Measurements from ENCODE around the gene FBXO42. TPM values are rescaled to one million over a fixed set of nuclear protein-coding genes. Genes with fewer than 3 reads are reported as not detected.
"Not testable (repeated sequence)": the region's sequence is repeated elsewhere in the genome, so short reads cannot be mapped to it uniquely, and the experiment has no call there.

FBXO42 gene
- total RNA-seq, 1 experiment from 2014 or later: 26.5 TPM

DNA sequence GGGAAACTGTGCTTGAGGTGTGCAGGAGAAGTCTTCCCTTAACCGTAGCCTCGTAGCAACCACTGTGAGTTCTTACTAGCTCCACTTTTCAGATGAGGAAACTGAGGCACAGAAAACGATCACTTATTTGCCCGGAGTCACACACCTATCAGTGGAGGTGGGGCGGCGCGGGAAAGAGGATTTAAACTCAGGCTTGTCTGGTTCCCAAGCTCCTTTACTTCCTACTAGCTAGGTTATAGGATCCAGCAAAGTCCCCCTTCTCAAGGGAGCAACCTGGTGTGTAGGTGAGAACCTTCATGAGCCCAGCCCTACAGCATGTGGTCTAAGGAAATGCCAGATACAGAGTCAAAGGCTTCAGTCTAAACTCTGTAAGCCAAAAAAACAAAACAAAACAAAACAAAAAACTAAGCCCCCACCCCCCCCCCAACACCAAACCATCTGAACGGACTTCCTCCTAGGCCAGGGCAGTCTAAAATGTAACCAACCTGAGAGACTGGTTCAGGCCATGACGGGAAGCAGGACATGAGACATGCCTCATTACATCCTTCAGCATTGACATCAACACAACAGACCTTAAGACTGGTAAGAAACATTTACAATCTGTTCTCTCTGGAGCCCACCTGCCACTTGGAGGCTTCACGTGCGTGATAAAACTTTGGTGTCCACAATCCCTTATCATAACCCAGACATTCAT is 709 bp upstream of the FBXO42 start:
- Histone ChIP-seq H3K4me1 (no peaks in the 10 kb centered on the region), H3K9me3 (replicated peaks) (no peaks in the 10 kb centered on the region), H3K36me3 (no peaks in the 10 kb centered on the region), H3K27ac (peak overlapping the region; percentile 80), H3K4me3 (peak overlapping the region; percentile 89), H3K27me3 (no peaks in the 10 kb centered on the region)
- DNase-seq: no peak

DNA sequence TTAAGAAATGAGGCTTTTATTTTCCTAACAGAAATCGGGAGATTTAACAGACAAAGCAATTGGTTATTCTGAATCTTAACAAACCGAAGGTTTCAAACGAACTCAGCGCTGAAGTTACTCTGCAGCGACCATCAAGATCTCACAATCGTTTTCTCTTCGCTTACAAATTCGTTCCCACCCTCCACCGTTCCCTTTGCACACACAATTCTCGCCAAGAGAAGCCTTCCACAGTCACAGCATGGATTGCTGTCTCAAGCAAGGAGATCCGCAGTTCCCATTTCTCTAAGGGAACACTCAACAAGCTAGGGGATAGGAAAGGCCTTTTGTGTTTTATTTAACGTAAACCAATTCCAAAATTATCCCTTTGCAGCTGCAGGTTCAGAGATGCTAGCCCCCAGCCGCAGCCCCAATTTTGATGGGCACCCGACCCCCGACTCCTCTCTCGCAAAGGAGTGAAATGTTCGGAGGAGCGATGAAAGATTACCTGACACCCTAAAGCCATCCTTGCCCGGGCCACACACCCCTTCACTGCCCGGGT is 755 bp downstream of the FBXO42 start:
- H3K36me3 ChIP-seq: no peaks in the 10 kb centered on the region
- H3K4me3 ChIP-seq: peak overlapping the region; percentile 89
- H3K27me3 ChIP-seq: no peaks in the 10 kb centered on the region
- peak in 1 of 2 experiments; percentile 52 for DNase-seq
- H3K27ac ChIP-seq: peak overlapping the region; percentile 80
- H3K4me1 ChIP-seq: no peaks in the 10 kb centered on the region
- H3K9me3 ChIP-seq (replicated peaks): no peaks in the 10 kb centered on the region

DNA sequence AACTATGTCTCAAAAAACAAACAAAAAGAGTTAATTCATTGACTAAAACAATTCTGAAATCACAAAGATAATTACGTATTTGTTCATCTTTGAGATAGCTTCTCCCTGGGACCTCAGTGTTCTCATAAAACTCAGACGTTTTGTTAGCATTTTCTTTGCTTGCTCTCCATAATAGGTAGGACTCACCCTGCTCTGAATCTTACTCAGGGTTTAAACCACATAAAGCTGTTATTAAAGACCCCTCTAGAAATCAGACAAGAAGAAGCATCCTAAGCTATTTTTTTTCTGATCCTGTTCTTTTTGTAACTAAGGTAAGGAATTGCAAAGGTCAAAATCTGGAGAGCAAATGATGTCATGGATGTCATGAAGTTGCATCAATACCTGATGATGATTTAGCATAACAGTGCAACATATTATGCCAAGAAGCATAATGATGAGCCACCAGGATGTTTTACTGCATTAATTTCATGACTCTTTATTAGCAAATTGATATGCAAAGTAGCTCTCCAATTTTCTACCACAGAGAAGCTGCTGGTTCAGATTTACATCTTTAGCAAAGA is 2.4 kb downstream of the FBXO42 start:
- no peak overlapping the region for H3K4me3 ChIP-seq
- H3K27ac ChIP-seq: no peak overlapping the region
- no peak for DNase-seq

DNA sequence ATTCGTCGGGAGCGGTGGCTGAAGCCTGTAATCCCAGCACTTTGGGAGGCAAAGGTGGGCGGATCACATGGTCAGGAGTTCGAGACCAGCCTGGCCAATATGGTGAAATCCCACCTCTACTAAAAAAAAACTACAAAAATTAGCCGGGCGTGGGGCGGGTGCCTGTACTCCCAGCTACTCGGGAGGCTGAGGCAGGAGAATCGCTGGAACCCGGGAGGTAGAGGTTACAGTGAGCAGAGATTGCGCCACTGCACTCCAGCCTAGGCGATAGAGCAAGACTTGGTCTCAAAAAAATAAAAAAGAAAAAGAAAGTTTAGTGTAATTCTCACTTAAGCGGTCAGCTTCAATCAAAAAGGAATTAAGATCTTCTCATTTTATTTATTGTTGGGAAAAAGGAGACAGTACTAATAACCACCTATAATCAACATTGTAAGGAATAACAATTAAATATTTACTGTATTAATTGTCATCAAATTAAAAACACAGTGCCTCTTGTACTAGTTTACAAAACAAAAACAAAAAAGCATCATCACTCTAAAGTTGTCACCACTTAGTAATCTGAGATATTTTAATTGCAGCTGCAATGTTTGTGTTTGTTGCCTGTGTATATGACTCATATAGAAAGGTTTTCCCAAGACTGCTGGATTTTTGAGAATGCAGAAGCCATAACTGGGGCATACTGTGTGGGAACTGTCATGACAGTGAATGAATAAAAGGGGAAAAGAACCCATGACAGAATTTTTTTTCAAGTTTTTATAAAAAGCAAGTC is 3.7 kb downstream of the FBXO42 start:
- Histone ChIP-seq H3K36me3 (no peaks in the 10 kb centered on the region), H3K4me3 (no peak overlapping the region), H3K9me3 (replicated peaks) (no peaks in the 10 kb centered on the region), H3K27me3 (no peaks in the 10 kb centered on the region), H3K27ac (no peak overlapping the region), H3K4me1 (no peaks in the 10 kb centered on the region)
- no peak for DNase-seq

More for the DNA sequence above, 2.4 kb downstream of the FBXO42 start:
- no peaks in the 10 kb centered on the region for H3K36me3 ChIP-seq
- H3K9me3 ChIP-seq (replicated peaks): no peaks in the 10 kb centered on the region
- no peaks in the 10 kb centered on the region for H3K4me1 ChIP-seq
- no peaks in the 10 kb centered on the region for H3K27me3 ChIP-seq

DNA sequence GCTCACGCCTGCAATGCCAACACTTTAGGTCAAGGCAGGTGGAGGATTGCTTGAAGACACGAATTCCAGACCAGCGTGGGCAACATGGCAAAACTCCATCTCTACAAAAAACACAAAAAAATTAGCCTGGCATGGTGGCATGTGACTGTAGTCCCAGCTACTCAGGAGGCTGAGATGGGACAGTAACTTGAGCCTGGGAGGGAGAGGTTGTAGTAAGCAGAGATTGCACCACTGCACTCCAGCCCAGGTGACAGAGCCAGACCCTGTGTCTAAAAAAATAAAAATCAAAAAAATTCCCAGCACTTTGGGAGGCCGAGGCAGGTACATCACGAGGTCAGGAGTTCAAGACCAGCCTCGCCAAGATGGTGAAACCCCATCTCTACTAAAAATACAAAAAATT is 9.0 kb downstream of the FBXO42 start:
- not testable (repeated sequence) for H3K4me1 ChIP-seq; H3K27ac ChIP-seq; H3K9me3 ChIP-seq (replicated peaks); H3K36me3 ChIP-seq; DNase-seq; H3K27me3 ChIP-seq; H3K4me3 ChIP-seq

GRCh38 chr1:16342331-16343062 is 9.8 kb downstream of the FBXO42 start:
- peaks cover 7% of the 10 kb centered on the region; the same call in 1 of the 2 replicates for H3K36me3 ChIP-seq
- H3K9me3 ChIP-seq (replicated peaks): no peaks in the 10 kb centered on the region
- H3K27me3 ChIP-seq: no peaks in the 10 kb centered on the region
- H3K27ac ChIP-seq: no peak overlapping the region
- no peak for DNase-seq
- H3K4me1 ChIP-seq: no peaks in the 10 kb centered on the region
- H3K4me3 ChIP-seq: no peak overlapping the region

GRCh38 chr1:16340673-16341072 is 11.6 kb downstream of the FBXO42 start:
- H3K27ac ChIP-seq: no peak overlapping the region
- H3K4me3 ChIP-seq: no peak overlapping the region
- peaks cover 7% of the 10 kb centered on the region; the same call in 1 of the 2 replicates for H3K36me3 ChIP-seq
- no peak for DNase-seq
- no peaks in the 10 kb centered on the region for H3K27me3 ChIP-seq
- no peaks in the 10 kb centered on the region for H3K9me3 ChIP-seq (replicated peaks)
- no peaks in the 10 kb centered on the region for H3K4me1 ChIP-seq

DNA sequence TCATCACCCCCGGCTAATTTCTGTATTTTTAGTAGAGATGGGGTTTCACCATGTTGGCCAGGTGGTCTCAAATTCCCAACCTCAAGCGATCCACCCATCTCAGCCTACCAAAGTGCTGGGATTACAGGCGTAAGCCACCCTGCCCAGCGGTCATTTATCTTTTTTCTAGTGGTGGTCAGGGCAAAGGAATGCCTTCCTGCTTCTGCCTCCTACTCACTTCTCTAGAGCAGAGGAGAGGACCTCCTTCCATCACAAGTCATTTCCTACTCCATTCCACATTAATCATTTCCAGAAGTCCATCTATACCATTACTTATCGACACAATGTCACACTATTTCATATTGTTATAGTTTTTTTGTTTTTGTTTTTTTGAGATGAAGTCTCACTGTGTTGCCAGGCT is 13.3 kb downstream of the FBXO42 start:
- DNase-seq: no peak
- Histone ChIP-seq H3K4me1 (no peaks in the 10 kb centered on the region), H3K27ac (no peak overlapping the region), H3K4me3 (no peak overlapping the region), H3K27me3 (no peaks in the 10 kb centered on the region), H3K9me3 (replicated peaks) (no peaks in the 10 kb centered on the region), H3K36me3 (peaks cover 7% of the 10 kb centered on the region; the same call in 1 of the 2 replicates)

DNA sequence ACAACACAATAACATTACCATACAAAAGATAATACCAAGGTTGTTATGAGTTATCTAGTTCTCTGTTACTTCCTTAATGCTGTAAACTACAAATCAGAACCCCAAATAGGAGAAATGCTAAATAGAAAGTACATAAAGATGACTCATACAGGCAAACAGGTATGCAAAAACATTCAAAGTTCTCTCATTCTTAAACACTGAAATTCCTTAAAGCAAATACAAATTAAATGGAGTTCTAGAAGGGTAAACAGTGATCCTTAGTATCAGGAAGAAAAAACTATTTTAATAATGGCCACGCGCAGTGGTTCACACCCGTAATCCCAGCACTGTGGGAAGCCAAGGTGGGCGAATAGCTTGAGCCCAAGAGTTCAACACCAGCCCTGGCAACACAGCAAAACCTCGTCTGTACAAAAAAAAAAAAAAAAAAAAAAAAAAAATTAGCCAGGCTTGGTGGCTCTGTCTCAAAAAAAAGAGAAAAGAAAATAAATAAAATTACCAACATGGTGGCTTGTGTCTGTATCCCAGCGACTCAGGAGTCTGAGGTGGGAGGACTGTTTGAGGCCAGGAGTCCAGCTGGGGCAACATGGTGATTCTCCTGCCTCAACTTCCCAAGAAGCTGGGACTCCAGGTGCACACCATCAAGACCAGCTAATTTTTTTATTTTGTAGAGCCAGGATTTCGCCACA is 17.5 kb downstream of the FBXO42 start:
- Histone ChIP-seq H3K27ac (no peak overlapping the region), H3K36me3 (0 out of 2 replicates have a peak, but pooled peaks cover 3% of the 10 kb centered on the region), H3K9me3 (replicated peaks) (no peaks in the 10 kb centered on the region), H3K27me3 (no peaks in the 10 kb centered on the region), H3K4me1 (no peaks in the 10 kb centered on the region), H3K4me3 (no peak overlapping the region)
- DNase-seq: no peak

- no peaks in the 10 kb centered on the region for H3K9me3 ChIP-seq (replicated peaks)
- DNase-seq: no peak
- no peak overlapping the region for H3K27ac ChIP-seq
- H3K4me3 ChIP-seq: no peak overlapping the region
- H3K4me1 ChIP-seq: peaks cover 9% of the 10 kb centered on the region; the same call in 1 of the 2 replicates
- no peaks in the 10 kb centered on the region for H3K27me3 ChIP-seq
- peaks cover 8% of the 10 kb centered on the region for H3K36me3 ChIP-seq
Measured at GRCh38 chr1:16326833-16327404, 25.4 kb downstream of the FBXO42 start.

GRCh38 chr1:16324456-16324890 is 27.8 kb downstream of the FBXO42 start:
- H3K27me3 ChIP-seq: no peaks in the 10 kb centered on the region
- peak; percentile 51 to 69 for DNase-seq
- H3K27ac ChIP-seq: no peak overlapping the region

GRCh38 chr1:16321176-16321867 is 31.0 kb downstream of the FBXO42 start:
- Histone ChIP-seq H3K9me3 (replicated peaks) (no peaks in the 10 kb centered on the region), H3K4me1 (peaks cover 9% of the 10 kb centered on the region; the same call in 1 of the 2 replicates), H3K27me3 (no peaks in the 10 kb centered on the region), H3K4me3 (no peak overlapping the region), H3K36me3 (peaks cover 2% of the 10 kb centered on the region), H3K27ac (no peak overlapping the region)
- DNase-seq: no peak

More at GRCh38 chr1:16324456-16324890, 27.8 kb downstream of the FBXO42 start:
- no peak overlapping the region for H3K4me3 ChIP-seq
- peaks cover 8% of the 10 kb centered on the region for H3K36me3 ChIP-seq
- no peaks in the 10 kb centered on the region for H3K9me3 ChIP-seq (replicated peaks)
- H3K4me1 ChIP-seq: peaks cover 9% of the 10 kb centered on the region; the same call in 1 of the 2 replicates

GRCh38 chr1:16318555-16318954 is 33.7 kb downstream of the FBXO42 start:
- Histone ChIP-seq H3K27ac (no peak overlapping the region), H3K9me3 (replicated peaks) (no peaks in the 10 kb centered on the region), H3K27me3 (no peaks in the 10 kb centered on the region), H3K36me3 (peaks cover 9% of the 10 kb centered on the region; the same call in 1 of the 2 replicates), H3K4me3 (no peak overlapping the region), H3K4me1 (no peaks in the 10 kb centered on the region)
- DNase-seq: no peak

Data from SJCRH30 (cell line).